Stimulated activated CD4-positive, alpha-beta T cell treated with anti-CD3 and anti-CD28 coated beads, Interleukin-4, amount 100 ng/mL, for 1 hour (primary cell): Measurements from ENCODE around the gene SPECC1.
A peak's percentile ranks its signal among the peaks of the same experiment; 100 is the strongest.
"Not testable (repeated sequence)": the region's sequence is repeated elsewhere in the genome, so short reads cannot be mapped to it uniquely, and the experiment has no call there.

Experiments used
- DNase-seq: peaks from one replicate; pipeline ENCODE4 v3.0.0-alpha.2; 2020

SPECC1 gene

GRCh38 chr17:20180661-20181060 is 171.5 kb downstream of the SPECC1 start:
- DNase-seq = no peak

DNA sequence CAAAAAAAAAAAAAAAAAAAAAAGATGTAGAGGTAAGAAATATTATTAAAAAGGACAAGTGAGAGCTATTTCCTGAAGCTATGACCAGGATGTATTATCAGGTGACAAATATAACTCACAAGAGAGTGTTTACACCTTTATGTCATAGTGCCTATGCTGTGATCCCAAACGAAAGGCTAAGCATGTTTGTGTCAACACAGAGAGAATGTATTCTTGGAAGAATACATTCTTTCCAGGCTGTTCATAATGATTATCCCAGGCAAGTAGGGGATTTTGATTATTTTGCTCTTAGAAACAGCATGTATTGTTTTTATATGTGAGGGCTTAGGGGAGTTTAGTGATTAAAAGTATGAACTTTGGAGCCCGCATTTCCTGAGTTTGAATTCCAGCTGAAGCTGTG is 175.0 kb downstream of the SPECC1 start:
- DNase-seq = no peak

DNA sequence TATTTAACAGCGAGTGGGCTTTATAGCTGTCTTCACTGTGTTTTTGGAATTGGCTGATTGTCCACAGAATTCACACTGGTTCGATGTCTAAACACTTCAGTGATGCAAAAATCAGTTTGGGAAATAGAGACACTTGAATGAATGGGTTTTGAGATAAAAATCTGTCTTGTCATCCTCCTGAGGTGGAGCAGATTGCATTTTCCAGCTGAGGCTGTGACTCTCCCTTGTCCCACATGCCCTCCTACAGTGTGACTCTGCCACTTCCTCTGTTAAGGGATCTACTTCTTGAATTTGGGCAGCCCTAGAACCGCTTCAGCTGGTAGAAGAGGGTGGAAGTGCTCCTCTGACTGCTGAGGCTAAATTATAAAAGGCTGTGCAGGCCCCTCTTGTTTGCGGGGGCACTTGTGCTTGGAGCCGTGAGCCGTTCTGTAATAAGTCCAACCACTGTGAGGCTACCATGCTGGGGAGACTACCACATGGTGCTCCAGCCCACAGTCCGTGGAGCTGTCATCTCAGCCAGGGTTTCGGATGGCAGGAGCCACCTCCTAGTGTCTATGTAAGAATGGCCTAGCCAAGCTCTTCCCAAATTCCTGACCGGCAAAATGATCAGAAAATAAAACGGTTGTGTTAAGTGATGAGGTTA is 175.9 kb downstream of the SPECC1 start:
- DNase-seq = no peak

GRCh38 chr17:20187049-20187448 is 177.9 kb downstream of the SPECC1 start:
- no peak for DNase-seq

GRCh38 chr17:20189302-20189701 is 180.1 kb downstream of the SPECC1 start:
- no peak for DNase-seq

- no peak for DNase-seq
Measured at GRCh38 chr17:20189979-20190378, 180.8 kb downstream of the SPECC1 start.

DNA sequence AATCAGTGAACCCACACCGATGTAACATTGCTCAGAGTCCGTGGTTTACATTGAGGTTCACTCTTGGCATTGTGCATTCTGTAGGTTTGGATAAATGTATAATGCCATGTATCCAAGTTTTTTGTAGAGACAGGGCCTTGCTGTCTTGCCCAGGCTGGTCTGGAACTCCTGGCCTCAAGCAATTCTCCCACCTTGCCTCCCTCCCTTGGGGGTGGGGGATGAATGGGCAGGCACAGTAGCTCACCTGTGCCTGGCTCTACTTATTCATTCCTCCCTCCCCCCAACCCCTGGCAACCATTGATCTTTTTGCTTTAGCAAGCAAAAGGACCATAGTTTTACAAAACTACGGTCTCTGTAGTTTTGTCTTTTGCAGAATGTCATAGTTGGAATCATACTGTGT is 181.4 kb downstream of the SPECC1 start:
- DNase-seq = no peak

- no peak for DNase-seq
Measured at GRCh38 chr17:20191056-20191455, 181.9 kb downstream of the SPECC1 start.

DNA sequence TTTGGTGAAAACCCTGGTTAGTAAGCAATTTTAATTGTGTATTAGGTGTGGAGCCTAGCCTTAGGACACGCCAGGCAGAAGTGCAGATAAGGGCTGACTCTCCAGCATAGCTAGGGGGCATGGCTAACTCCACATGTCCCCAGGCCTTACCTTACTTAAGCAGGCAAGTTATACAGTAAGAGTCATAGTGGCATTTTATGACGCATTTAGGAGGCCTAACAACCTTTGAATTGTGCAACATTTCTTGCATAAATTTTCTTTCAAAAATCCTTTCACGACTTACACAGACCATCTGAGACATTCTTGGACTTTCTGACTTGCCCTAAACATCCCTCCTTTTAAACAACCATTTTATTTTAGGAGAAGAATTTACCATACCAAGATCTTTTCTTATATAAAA is 187.1 kb downstream of the SPECC1 start:
- not testable (repeated sequence) for DNase-seq

- no peak for DNase-seq
Measured at GRCh38 chr17:20197272-20197926, 188.2 kb downstream of the SPECC1 start.

DNA sequence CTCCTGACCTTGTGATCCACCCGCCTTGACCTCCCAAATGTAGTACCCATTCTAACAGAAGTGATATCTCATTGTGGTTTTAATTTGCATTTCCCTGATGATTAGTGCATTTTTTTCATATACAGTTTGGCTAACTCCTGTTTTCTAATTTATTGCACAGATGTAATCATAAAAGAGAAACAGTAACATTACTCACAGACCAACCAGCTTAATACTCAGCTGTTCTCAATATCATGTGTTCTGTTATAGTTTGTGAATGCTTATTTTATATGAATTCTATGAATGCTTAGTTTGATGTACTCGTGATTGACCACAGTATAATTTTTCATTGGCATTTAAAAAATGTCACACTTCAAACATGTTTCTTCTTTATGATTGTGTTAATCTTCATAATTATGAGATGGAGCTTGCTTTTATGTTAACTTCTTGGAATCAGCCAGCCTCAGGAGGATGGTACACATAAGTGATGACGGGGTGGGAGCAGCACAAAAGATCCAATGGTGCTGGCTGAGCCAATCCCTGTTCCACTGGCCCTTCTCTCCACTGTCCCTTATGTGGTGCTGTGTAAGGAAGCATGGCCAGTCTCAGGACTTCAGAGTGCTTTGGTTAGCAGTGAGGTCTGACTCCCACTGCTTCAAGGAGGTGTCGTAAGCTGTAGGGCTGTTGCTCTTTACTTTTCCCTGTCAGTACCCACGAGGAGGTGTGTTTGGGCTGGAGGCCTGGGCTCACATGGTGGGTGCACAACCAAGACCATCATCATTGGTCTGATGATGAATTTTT is 191.0 kb downstream of the SPECC1 start:
- no peak for DNase-seq

DNA sequence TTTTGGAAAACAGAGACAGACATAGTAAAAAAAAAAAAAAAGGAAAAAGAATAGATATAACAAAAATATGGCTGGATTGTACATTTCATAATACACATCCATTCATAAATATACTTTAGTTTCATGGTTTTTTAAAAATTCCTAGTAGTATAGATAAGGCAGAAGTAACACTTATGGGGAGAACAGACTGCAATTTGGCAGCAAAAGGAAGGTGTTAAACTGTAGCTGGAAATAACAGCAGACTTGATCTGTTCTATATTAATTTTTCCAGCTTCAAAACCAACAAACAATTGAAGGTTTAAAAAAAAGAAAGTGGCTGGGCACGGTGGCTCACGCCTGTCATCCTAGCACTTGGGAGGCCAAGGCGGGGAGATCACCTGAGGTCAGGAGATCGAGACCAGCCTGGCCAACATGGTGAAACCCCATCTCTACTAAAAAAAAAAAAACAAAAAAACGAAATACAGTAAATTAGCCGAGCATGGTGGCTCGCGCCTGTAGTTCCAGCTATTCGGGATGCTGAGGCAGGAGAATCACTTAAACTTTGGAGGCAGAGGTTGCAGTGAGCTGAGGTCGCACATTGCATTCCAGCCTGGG is 191.8 kb downstream of the SPECC1 start:
- no peak for DNase-seq

DNA sequence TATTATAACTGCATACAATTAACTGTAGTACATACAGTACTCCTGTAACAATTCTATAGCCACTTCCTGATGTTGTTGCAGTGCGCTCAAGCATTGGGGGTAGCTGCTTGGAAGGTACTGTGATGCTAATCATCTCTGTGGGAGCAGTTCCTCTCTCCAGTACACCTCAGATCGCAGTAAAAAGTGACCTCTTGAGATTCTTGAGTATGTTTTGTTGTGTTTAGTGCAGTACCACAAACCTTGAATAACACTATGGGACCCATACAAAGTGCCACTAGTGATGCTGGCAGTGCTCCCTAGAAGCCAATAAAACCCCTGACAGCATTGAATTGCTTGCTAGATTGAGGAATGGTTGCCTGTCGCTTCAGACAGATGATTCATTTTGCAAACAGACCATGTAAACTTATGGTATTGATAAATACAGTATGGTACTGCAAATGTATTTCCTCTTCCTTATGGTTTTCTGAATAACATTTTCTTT is 193.0 kb downstream of the SPECC1 start:
- no peak for DNase-seq

- DNase-seq = no peak
Measured at GRCh38 chr17:20203018-20203417, 193.9 kb downstream of the SPECC1 start.

DNA sequence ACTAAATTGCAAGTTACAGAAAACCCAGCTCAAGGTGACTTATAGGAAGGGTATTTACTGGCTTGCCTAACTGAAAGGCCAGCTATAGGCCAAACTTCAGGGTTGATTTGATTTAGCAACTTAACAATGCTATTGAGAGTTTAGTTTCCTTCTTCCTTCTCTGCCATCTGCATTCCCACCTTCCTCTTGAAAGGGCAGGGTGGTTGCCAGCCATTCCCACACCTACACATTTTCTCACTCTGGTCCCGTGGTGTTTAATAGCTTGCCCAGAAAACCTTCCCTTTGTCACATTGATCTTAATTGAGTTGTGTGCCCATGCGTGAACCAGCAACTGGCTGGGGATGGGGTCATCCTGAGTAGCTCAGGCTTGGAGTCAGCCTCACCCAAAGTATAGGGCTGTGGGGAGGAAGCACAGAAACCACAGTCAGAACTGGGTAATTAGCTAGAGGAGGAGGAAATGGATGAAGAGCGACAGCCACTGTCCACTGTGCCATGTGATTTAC is 194.7 kb downstream of the SPECC1 start:
- DNase-seq = no peak

DNA sequence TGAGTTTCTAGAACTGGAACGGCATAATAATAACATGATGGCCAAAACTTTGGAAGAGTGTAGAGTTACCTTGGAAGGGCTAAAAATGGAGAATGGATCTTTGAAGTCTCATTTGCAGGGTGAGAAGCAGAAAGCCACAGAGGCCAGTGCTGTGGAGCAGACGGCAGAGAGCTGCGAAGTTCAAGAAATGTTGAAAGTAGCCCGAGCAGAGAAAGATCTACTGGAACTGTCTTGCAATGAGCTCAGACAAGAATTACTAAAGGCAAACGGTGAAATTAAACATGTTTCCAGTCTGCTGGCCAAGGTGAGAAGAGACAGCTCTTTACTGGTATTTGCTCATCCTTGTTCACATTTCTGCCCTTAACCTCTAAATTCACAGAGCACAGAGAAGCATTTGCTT is 196.4 kb downstream of the SPECC1 start:
- no peak for DNase-seq

- DNase-seq = peak; percentile 18
Measured at GRCh38 chr17:20206068-20206467, 196.9 kb downstream of the SPECC1 start.

- DNase-seq = no peak
Measured at GRCh38 chr17:20206591-20206990, 197.4 kb downstream of the SPECC1 start.

GRCh38 chr17:20207262-20207985 is 198.3 kb downstream of the SPECC1 start:
- no peak for DNase-seq

DNA sequence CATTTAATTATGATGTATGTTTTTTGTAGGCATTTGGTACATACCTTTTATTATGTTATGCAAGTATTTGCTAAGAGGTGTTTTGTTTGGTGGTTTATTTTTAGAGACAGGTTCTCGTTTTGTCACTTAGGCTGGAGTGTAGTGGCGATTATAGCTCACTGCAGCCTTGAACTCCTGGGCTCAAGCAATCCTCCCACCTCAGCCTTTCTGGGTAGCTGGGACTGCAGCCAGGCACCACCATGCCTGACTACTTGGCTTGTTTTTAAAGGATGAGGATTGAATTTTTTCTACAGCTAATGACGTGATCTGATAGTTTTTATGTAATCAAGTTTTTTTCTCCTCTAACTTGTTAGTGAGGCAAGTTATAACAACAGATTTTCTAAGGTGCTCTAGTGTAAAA is 199.6 kb downstream of the SPECC1 start:
- DNase-seq = no peak

- DNase-seq = no peak
Measured at GRCh38 chr17:20210180-20210579, 201.0 kb downstream of the SPECC1 start.

GRCh38 chr17:20210614-20211013 is 201.5 kb downstream of the SPECC1 start:
- no peak for DNase-seq

- DNase-seq = no peak
Measured at GRCh38 chr17:20211246-20211645, 202.1 kb downstream of the SPECC1 start.
